GM18511 (cell line): ENCODE results near the gene ZNF117.
A peak's percentile ranks its signal among the peaks of the same experiment; 100 is the strongest.
"Not testable (repeated sequence)": the region's sequence is repeated elsewhere in the genome, so short reads cannot be mapped to it uniquely, and the experiment has no call there.

Experiments
- ATAC-seq: cut with Tn5 transposase; IDR thresholded peaks from one replicate; pipeline ENCODE4 v1.9.1; 2021; ENCODE audit warnings: mild to moderate bottlenecking, moderate library complexity; ENCODE audit not compliant: unreplicated experiment

The ZNF117 gene

DNA sequence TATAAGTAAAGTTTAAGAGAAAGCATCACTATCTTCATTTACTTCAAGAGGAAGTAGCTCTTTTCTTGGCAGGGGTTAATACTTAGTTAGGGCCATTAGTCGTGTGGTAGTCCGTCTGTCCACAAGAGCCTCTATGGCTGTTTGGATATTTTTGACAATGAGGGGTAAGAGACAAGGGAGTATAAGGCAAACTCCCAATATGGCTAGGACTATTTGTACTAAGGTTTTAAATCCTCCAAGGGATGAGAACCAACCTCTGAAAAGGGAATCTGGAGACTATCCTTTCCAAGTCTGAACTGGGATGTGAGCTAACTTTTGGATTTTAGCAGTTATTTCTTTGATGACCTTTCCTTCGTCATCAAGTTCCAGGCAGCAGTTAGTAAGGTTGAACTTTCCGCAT lies at the start of gene ZNF117:
TSS of gene ZNF117 (minus strand) at position 101 of the 400 bp plus-strand sequence.
- no peak for ATAC-seq

DNA sequence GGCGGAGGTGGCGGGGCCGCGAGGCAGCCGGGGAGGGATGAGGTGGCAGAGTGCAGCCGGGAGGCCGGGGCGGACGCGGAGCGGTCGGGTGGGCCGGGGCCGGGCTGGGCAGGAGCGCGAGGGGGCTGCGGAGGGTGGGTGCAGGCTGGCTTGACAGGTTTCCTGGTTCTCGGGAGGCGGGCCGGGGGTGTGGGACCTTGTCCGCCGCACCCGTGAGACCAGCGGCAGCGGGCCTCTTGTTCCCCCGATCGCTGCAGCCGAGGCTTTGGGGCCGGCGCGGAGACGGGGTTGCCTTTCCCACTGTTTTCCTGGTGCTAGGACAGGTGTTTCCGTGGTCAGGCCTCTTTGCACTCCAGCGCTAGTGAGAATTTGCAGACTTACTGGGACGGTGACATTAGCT lies 47.9 kb upstream of the ZNF117 start:
- peak; percentile 17 for ATAC-seq

DNA sequence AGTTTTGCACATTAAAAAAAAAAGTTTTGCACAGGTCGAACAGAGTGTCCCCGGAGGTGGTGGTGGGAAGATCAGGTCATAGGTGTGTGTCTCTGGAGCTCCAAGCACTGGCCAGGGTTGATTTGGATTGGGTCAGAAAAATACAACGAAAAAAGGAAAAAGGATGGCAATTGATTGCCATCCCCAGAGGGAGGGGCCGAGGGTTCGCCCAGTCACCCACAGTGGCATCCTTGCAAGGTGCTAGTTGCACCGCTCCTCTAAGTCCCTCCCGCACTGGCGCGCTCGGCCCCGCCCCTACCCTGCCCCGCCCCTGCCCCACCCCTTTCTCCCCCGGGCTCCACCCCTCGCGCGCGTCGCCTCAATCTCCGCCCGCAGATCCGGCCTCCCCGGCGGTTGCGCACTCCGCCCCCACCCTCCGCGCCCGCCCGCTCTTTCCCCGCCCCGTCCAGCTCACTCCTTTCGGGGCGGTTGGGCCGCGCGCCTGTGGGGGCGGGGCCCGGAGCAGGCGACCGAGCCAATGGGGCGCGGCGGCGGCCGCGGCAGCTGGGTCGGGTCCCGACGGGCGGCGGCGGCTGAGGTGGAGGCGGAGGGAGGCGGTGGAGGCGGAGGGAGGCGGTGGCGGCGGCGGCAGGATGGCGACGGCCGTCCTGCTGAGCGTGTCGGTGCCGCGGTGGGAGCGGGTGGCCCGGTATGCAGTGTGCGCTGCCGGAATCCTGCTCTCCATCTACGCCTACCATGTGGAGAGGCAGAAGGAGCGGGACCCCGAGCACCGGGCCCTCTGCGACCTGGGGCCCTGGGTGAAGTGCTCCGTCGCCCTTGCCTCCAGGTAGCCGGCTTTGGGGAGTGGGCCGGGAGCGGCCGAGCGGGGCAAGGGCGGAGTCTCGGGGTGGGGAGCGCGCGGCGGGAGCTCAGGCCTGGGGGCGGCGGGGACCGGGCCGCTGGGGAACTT lies 47.2 kb upstream of the ZNF117 start:
- ATAC-seq, result peak; percentile 90

DNA sequence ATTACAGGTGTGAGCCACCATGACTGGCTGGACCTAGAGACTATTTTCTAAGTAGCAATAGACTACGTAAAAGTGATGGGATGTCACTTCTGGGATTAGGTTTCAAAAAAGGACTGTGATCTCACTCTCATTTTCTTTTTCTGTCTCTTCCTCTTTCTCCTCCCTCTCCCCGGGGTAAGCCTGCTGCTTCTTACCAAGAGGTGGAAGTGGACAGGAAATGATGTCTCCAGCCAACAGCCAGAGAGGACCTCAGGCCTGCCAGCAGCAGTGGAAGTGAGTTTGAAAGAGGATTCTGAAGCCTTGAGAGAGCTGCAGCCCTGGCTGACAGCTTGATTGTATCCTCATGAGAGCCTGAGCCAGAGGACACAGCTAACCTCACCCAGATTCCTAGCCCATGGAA lies 45.7 kb upstream of the ZNF117 start:
- ATAC-seq, result not testable (repeated sequence)

DNA sequence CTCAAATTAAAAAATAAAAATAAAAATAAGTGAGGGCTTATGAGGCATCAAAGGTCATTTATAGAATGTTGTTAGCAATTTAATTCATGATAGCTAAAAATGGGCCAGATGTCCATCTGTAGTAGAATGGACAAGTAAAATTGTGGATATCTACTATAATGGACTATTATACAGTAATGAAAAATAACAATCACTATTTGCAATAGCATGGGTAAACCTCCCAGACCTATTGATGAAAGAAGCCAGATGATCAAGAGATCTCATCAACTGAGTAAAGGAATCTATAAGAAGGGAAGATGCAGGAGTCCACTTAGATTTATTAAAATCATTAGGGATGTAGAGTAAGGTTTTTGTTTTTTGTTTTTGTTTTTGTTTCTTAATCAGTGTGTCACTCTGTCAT lies 44.6 kb upstream of the ZNF117 start:
- ATAC-seq, result not testable (repeated sequence)

DNA sequence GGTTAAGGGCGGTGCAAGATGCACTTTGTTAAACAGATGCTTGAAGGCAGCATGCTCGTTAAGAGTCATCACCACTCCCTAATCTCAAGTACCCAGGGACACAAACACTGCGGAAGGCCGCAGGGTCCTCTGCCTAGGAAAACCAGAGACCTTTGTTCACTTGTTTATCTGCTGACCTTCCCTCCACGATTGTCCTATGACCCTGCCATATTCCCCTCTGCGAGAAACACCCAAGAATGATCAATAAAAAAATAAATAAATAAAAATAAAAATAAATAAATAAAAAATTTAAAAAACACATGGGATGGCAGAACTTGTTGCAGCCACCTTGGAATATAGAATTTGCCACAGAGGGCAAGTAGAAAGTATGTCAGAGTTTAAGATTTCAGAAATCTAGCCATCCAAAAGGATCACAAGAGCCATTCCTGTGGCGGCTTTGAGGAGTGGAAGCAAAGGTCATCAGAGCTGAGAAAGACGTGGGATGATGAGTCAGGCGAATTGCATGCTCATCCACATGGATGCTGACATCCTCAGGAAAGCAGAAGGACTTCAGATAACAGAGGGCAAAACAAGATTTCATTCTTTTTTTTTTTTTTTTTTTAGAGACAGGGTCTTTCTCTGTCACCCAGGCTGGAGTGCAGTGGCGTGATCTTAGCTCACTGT lies 43.4 kb upstream of the ZNF117 start:
- not testable (repeated sequence) for ATAC-seq

DNA sequence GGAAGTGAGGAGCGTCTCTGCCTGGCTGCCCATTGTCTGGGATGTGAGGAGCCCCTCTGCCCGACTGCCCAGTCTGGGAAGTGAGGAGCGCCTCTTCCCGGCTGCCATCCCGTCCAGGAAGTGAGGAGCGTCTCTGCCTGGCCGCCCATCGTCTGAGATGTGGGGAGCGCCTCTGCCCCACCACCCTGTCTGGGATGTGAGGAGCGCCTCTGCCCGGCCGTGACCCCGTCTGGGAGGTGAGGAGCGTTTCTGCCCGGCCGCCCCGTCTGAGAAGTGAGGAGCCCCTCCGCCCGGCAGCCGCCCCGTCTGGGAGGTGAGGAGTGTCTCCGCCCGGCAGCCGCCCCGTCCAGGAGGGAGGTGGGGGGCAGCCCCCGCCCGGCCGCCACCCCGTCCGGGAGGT lies 42.6 kb upstream of the ZNF117 start:
- ATAC-seq, result not testable (repeated sequence)

- ATAC-seq, result not testable (repeated sequence)
Measured at GRCh38 chr7:65025023-65025422, 34.2 kb upstream of the ZNF117 start.

DNA sequence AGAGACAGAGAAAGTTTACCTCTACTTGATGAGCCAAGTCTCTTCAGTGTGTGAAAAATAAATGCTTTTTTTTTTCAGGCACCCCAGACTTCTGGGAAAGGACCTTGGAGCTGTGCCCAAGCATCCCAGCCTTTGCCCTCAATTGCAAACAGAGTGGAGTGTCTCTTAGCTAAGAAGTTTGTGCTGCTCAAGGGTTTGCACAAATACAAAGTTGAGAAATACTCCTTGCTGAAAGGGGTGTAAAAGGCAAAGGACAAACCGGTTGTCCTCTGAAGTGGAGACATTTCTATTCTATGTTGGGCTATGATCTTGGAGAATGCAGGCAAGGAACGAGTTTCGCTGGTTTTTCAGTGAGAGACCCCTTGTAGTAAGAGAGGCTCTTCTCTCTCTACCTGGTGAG lies 30.1 kb upstream of the ZNF117 start:
- not testable (repeated sequence) for ATAC-seq

DNA sequence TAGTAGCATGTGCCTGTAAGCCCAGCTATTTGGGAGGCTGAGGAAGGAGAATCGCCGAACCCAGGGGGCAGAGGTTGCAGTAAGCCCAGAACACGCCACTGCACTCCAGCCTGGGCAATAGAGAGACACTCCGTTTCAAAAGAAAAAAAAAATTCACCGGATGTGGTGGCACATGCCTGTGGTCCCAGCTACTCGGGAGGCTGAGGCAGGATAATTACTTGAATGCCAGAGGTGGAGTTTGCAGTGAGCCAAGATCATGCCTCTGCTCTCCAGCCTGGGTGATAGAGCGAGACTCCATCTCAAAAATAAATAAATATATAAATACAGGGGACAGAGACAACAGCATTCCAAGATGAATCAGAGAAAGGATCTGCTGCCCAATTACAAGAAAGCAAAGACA lies 19.0 kb upstream of the ZNF117 start:
- ATAC-seq, result not testable (repeated sequence)

GRCh38 chr7:65009394-65009793 lies 18.6 kb upstream of the ZNF117 start:
- ATAC-seq, result not testable (repeated sequence)

GRCh38 chr7:65007036-65007435 lies 16.2 kb upstream of the ZNF117 start:
- ATAC-seq, result peak; percentile 24

- ATAC-seq, result peak; percentile 100
Measured at GRCh38 chr7:65006094-65006992, 15.5 kb upstream of the ZNF117 start, which contains the start of gene ERV3-1. Gene ERV3-1, minus strand, starts transcription at chr7:65006687. Its CDS starts 13,661 bp downstream, at chr7:64993026.

DNA sequence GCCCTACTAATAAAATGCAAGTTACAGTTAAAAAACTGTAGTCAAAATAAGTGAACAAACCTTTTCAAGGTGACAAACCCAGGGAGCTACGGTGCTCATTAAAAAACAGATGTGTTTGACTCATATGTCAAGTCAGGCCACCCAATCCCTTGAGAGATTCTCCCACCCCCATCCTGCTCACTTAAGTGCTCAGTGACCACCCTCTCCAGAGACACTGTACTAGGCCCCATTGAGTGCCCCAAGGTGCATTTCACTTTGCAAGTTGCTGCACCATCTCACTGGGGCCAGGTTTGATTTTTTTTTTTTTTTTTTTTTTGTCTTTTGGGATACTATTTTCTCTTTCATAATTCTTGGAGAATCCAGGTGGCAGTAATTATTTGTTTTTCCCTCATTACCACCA lies 13.7 kb upstream of the ZNF117 start:
- ATAC-seq, result no peak

DNA sequence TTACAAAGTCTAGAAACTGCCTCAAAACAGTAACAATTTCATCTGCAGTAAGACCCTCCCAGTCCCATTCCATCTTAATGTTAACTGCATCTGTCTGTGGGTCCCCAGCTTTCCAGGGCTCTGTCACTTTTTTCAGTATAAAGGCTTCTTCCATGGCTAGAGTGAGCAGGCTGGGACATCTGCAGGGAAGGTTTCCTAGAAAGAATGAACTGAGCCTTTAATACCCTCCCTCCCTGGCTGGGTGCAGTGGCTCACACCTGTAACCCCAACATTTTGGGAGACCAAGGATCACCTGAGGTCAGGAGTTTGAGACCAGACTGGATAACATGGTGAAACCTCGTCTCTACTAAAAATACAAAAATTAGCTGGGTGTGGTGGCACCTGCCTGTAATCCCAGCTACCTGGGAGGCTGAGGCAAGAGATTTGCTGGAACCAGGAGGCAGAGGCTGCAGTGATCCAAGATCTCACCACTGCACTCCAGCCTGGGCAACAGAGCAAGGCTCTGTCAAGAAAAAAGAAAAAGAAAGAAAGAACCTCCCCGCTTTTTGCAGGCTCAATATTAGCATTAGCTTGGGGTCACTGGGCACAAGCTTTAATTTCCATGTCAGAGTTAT lies 12.2 kb upstream of the ZNF117 start:
- ATAC-seq, result no peak

GRCh38 chr7:65001291-65001814 lies 10.5 kb upstream of the ZNF117 start:
- ATAC-seq, result no peak

- peak; percentile 60 for ATAC-seq
Measured at GRCh38 chr7:64999165-65000004, 8.5 kb upstream of the ZNF117 start.

GRCh38 chr7:64998865-64999164 lies 8.0 kb upstream of the ZNF117 start:
- ATAC-seq, result no peak

GRCh38 chr7:64997927-64998391 lies 7.1 kb upstream of the ZNF117 start:
- ATAC-seq, result no peak
